ENCODE measurements around the gene COA1.

GRCh38 chr7:43648473-43649406, 80.6 kb downstream of the COA1 start:
- no peak for TF ChIP-seq POLR2AphosphoS5 (IDR thresholded peaks at IDR 0.05; ENCODE audit: borderline replicate concordance, low read depth, low read length)
- TF ChIP-seq EZH2 (IDR thresholded peaks at IDR 0.05) = no peak
- no peak for TF ChIP-seq FOXP2 (optimal IDR thresholded peaks at IDR 0.05; ENCODE audit: control extremely low read depth, extremely low read length, insufficient read depth)

All from SK-N-MC (cell line).